Measurements from ENCODE around the gene THOC1.

THOC1 gene

DNA sequence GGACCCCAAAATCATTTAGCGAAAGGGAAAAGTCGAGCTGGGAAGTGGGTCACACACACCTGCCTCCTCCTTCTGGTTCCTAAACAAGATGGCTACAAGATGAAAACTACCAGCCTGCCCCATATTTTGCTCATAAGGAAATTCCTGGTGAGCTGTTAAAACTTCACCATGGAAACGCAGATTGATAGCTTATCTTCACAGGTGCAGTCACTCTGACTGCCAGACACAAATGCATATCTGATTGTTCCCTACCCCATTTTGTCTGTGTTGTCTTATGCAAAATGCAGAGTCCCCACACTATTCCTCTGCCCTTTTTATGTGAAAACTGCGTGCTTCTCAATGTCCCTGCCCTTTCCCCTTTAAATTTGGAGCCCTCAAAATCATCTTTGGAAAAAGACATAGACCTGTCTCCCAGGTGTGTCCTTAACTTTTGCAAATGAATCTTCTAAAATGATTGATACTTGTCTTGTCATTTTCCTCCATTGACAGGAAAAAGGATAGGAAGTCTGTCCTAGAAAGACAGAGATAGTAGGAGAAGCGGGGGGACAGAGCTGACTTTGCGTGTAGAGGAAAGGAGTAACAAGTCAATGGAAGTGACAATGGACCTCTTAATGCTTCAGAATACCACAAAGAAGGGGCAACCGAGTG, 38.9 kb upstream of the THOC1 start:
- TF ChIP-seq, protein P1, sequence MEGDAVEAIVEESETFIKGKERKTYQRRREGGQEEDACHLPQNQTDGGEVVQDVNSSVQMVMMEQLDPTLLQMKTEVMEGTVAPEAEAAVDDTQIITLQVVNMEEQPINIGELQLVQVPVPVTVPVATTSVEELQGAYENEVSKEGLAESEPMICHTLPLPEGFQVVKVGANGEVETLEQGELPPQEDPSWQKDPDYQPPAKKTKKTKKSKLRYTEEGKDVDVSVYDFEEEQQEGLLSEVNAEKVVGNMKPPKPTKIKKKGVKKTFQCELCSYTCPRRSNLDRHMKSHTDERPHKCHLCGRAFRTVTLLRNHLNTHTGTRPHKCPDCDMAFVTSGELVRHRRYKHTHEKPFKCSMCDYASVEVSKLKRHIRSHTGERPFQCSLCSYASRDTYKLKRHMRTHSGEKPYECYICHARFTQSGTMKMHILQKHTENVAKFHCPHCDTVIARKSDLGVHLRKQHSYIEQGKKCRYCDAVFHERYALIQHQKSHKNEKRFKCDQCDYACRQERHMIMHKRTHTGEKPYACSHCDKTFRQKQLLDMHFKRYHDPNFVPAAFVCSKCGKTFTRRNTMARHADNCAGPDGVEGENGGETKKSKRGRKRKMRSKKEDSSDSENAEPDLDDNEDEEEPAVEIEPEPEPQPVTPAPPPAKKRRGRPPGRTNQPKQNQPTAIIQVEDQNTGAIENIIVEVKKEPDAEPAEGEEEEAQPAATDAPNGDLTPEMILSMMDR (IDR thresholded peaks at IDR 0.05; ENCODE audit: insufficient read depth, low read depth, low read length, missing control alignments) = no peak
- DNase-seq (ENCODE audit: low read depth) = no peak
- no peak overlapping the region for H3K4me3 ChIP-seq (ENCODE audit: low read depth, low read length)

DNA sequence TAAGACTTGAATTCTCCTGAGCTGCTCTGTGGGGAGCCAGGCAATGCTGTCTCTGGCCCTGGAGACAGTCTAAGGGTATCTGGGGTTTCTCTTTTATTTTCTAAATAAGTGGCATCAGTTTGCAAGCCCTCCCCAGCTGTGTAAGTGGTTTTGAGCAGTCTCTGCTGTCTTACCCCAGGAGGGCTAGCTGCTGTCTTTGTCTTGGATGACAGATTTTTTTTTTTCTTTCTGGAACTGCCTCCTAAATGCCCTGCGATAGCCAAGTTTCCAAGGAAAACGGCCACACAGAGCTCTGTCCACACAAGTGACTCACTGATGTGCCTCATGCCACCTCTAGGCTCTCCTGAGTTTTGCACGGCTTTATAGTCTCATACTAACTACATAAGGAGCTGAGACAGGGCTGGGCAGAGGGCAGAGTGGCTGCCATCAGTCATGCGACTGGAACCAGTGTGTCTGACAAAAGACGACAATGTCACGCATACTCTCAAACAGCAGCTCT, 37.2 kb upstream of the THOC1 start:
- no peak overlapping the region for H3K4me3 ChIP-seq (ENCODE audit: low read depth, low read length)
- TF ChIP-seq, protein P1 (IDR thresholded peaks at IDR 0.05; ENCODE audit: insufficient read depth, low read depth, low read length, missing control alignments) = no peak
- DNase-seq (ENCODE audit: low read depth) = no peak

DNA sequence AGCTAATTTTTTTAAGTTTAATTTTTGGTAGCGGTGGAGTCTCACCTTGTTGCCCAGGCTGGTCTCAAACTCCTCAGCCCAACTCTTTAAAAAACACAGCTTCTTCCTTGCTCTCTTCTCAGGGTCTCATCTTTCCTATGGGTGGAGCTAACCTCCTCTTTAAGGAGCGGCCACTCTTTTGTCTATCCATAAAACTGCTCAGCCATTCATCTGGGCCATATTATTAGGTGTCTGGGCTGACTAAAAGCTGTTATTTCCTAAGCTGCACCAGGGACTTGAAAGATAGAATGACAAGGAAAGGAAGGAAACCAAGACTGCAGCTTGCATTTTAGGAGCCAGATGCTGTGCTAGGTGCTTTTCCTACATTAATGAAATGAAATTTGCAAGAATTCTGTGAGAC, 35.8 kb upstream of the THOC1 start:
- TF ChIP-seq, protein P1 (IDR thresholded peaks at IDR 0.05; ENCODE audit: insufficient read depth, low read depth, low read length, missing control alignments) = no peak
- H3K4me3 ChIP-seq (ENCODE audit: low read depth, low read length) = no peak overlapping the region
- no peak for DNase-seq (ENCODE audit: low read depth)

DNA sequence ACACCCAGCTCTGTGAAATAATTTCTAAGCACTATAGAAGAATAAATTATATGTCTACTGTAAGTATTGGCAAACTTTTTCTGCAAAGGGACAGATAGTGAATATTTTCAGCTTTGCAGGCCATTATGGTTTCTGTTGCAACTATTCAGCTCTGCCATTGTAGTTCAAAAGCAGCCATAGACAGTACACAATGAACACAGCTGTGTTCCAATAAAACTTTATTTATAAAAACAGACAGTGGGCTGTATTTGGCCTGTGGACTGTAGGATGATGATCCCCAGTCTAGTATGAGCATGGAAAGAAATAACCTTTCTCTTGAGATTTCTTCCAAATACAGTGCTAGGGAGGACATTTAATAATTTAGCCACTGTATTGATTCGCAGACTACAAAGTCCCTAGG, 35.2 kb upstream of the THOC1 start:
- no peak for DNase-seq (ENCODE audit: low read depth)
- TF ChIP-seq, protein P1 (IDR thresholded peaks at IDR 0.05; ENCODE audit: insufficient read depth, low read depth, low read length, missing control alignments) = no peak
- H3K4me3 ChIP-seq (ENCODE audit: low read depth, low read length) = no peak overlapping the region

DNA sequence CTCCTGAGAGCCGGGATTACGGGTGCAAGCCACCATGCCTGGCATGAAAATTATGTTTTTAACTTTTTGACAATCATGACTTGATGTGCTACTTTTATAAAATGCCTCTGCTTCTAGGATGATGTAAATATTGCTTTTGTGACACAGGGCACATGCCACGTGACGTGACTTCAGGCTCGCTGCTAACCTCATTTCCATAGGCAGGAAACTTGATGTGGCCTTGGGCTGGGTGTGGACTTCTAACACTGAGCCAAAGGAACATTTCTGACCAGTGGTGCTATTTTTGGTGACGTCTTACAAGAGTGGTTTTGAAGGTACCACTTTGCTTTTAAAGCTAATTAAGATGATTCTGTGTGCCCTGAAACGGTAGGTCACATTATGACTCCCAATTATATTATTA, 34.2 kb upstream of the THOC1 start:
- TF ChIP-seq, protein P1 (IDR thresholded peaks at IDR 0.05; ENCODE audit: insufficient read depth, low read depth, low read length, missing control alignments) = no peak
- no peak overlapping the region for H3K4me3 ChIP-seq (ENCODE audit: low read depth, low read length)
- no peak for DNase-seq (ENCODE audit: low read depth)

DNA sequence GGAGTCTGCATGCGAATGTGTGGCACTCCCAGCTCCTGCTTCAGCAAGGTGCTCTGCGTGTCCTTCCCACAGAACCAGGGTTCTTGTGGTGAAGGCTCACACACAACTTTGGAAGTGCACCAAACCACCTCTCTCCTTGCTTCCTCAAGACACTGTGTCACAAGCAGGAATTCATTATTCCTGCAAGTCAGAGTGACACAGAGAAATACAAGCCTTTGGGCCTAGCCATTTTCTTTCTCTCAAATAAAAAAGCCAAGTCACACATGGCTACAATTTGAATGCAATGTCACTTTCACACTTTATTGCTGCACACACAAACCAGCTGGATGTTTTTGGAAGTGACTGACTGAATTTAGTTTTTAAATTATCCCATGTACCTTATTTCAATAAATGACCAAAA, 30.1 kb upstream of the THOC1 start:
- no peak for DNase-seq (ENCODE audit: low read depth)
- TF ChIP-seq, protein P1 (IDR thresholded peaks at IDR 0.05; ENCODE audit: insufficient read depth, low read depth, low read length, missing control alignments) = no peak
- no peak overlapping the region for H3K4me3 ChIP-seq (ENCODE audit: low read depth, low read length)

All from GM12865 (cell line).